Adipose tissue (tissue), 3 donors: ENCODE measurements around the gene SUGCT. TPM values are rescaled to one million over a fixed set of nuclear protein-coding genes. Genes with fewer than 3 reads are reported as not detected.

Experiments used
- H3K27ac ChIP-seq: one replicate; pipeline ENCODE4 v1.5.1; 2013; ENCODE audit warnings: low read depth, low read length
- WGBS, 3 donors: extraction: QIAGEN DNeasy Blood & Tissue Kit; methylation state at CpG; one replicate each; pipeline ENCODE4 v1.1.7; 2013; 5-methylcytosine and 5-hydroxymethylcytosine counted together
- polyA plus RNA-seq, 3 donors: library from polyadenylated mRNA; stranded (reverse); fragments of 200-250 nt; gene quantifications; one replicate each; pipeline ENCODE4 v1.2.3, GENCODE V29; 2013
- donor health status: healthy with polysubstance abuse.
- donor health status: Bipolar disorder and iron deficiency.
- donor health status: healthy.

The SUGCT gene
- polyA plus RNA-seq, 3 donors: 0.75 to 4.2 (median 1.9) TPM

- no peak overlapping the region for H3K27ac ChIP-seq
- WGBS, 3 donors: 33 to 38% (median 33%) methylated on average over 5 of the region's 5 CpGs
These were observed 598.8 kb downstream of the SUGCT start for GRCh38 chr7:40733578-40733977.

- 86 to 98% (median 93%) methylated on average over 2 of the region's 2 CpGs for WGBS, 3 donors
- no peak overlapping the region for H3K27ac ChIP-seq
These were observed 604.5 kb downstream of the SUGCT start for GRCh38 chr7:40739257-40739656.

- H3K27ac ChIP-seq: no peak overlapping the region
- WGBS, 3 donors: 80 to 88% (median 83%) methylated on average over 7 of the region's 7 CpGs
These were observed 607.5 kb downstream of the SUGCT start for GRCh38 chr7:40742270-40742669.

DNA sequence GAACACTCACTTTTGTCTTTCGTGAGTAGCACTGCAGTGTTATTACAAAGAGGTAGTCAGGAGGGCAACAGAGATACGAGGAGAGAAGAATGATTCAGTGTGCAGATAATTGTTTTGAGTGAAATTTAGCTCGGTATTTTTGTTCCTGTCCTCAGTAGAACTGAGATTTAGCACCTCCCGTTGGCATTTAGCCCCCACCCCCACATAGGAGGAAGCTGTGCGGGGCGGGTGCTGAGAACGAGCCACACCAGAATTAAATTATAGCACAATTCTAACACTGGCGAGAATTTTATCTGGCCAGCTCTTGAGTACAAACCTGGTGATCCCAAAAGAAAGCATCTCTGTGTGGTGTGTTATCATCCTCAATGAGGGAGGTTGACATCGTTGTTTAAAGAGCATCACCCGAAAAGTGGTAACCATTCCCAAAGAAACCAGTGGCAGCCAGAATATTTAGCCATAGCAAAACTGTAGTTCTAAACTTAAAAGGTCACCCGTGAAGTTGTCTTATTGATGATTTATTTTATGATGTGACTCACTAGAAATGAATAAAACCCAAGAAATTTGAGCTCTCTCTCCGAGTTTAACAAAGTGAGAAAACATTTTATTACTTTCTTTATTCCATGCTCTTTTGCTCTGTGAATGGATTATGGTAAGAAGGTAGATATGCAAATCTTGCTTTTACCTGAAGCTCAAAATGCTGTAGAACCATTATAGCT is 612.2 kb downstream of the SUGCT start:
- H3K27ac ChIP-seq: no peak overlapping the region
- 61 to 75% (median 70%) methylated on average over 12 of the region's 12 CpGs for WGBS, 3 donors

DNA sequence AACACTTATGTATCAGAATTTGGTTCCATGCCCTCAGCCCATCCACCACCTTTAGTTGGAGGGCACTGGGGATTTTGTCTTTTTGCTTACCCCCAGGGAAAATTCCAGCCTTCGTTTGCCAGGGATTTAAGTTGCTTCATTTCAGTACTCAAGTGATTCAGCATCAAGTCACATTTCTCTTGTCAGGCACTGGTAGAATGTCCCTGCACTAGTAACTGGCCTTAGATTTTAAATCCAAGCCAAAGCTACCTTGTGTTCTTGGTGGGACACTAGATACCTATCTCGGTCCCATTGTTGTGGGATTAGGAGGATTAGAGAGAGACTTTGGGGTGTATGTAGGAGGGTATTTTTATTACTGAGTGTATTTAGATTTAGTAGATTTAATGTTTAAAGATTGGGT is 613.1 kb downstream of the SUGCT start:
- no peak overlapping the region for H3K27ac ChIP-seq
- WGBS, 3 donors: 69 to 82% (median 70%) methylated on average over 2 of the region's 2 CpGs

- WGBS, 3 donors: 88 to 94% (median 92%) methylated on average over 5 of the region's 5 CpGs
- H3K27ac ChIP-seq: no peak overlapping the region
These were observed 615.1 kb downstream of the SUGCT start for GRCh38 chr7:40749877-40750276.

GRCh38 chr7:40753455-40753854 is 618.6 kb downstream of the SUGCT start:
- H3K27ac ChIP-seq: no peak overlapping the region
- WGBS, 3 donors: 61 to 76% (median 69%) methylated on average over 2 of the region's 2 CpGs

DNA sequence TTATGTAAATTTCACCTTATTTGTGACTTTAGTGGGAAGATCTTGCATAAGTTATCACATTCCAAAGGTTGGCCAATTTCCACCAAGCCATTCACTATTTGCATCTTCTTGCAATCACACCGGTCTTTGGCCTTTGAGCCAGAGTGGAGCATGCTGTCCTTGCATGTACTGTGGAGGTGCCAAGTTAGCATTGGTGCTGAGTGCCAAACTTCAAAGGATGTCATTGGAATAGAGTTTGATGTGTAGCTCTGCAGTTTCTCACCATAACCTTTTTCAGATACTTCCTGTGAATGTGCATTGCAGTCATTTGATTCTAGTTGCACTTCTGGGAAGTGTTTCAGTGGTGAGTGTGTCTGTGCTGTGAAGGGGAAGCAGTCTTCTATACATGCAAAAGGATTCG is 620.6 kb downstream of the SUGCT start:
- H3K27ac ChIP-seq: no peak overlapping the region
- WGBS, 3 donors: 56 to 68% (median 59%) methylated on average over 2 of the region's 2 CpGs

DNA sequence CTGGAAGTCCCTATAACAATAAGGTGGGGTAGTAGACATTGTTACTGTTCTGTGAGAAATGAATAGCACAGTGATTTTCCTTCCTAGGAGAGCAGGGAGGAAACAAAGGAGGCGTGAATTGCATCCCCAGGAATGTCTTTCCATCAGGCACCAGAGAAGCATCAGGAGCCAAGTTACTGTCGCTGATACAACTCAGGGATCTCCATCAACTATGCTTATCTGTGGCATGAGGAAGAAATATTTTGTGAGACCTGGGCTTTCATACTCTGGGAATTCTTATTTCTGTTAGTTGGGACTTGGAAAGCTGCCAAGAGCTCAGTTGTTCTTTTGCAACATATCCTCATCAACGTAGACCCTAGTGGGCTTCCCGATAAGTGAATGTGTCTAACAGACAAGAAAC is 622.3 kb downstream of the SUGCT start:
- 50 to 69% (median 65%) methylated on average over 4 of the region's 4 CpGs for WGBS, 3 donors
- H3K27ac ChIP-seq: no peak overlapping the region

DNA sequence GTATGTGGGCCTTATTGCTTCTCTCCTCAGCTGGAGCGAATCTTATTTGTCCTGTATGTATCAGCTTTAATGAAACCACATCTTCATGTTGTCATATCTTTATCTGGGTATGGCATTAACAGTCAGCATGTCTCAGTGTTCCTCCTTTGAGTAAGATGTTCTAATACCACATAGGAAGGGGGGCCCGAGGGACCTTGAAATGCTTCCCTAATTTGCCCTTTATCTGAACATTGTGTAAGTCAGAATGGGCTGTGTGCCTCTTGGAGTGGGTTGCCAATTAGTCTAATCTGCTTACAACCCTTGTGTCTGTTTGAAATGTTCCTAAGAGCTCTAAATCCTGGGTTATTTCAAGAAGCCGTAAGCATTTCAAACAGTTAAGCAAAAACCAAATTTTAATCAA is 623.8 kb downstream of the SUGCT start:
- H3K27ac ChIP-seq: no peak overlapping the region
- WGBS, 3 donors: 60 to 92% (median 66%) methylated on average over 3 of the region's 3 CpGs

GRCh38 chr7:40760293-40760964 is 625.6 kb downstream of the SUGCT start:
- H3K27ac ChIP-seq: no peak overlapping the region
- 70 to 76% (median 75%) methylated on average over 5 of the region's 5 CpGs for WGBS, 3 donors

- no peak overlapping the region for H3K27ac ChIP-seq
These were observed 626.2 kb downstream of the SUGCT start for GRCh38 chr7:40760987-40761386.

DNA sequence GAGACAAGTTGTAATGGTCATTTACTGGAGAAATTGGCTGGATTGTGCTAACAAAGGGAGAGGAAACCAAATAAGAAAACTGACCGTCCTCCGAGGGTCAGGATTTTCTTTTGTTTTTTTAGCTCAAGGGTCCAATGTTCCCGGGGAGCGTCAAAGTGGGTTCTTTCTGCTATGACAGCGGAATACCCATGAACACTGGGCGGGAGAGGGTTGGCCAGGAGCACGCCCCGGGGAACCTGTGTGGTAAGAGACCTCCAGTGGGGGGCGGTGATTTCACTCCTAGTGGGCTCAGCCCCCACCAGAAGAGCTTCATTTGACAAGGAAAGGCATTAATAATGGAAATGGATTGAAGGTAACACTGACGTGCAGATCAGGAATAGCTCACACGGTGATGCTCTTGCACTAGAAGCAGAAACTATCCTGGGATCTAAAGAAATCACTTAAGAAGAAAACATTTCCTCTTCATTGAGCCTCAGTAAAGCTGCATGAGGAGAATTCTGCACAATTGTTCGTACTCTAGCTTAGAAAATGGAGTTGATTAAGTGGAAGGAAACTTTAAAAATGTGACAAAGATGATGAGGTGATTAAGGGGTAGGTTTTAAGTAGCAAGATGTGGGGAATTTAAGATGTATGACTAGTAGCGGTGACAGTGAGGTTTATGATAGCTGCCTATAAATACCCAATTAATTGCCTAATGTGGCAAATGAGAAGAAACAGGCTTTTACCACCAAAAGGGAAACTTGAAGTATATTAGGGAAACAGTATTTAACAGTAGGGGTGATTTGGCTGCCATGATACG is 627.2 kb downstream of the SUGCT start:
- no peak overlapping the region for H3K27ac ChIP-seq
- 78 to 81% (median 81%) methylated on average over 14 of the region's 14 CpGs for WGBS, 3 donors

More at GRCh38 chr7:40760987-40761386, 626.2 kb downstream of the SUGCT start:
- WGBS, 3 donors: 38 to 81% (median 80%) methylated on average over 4 of the region's 4 CpGs

GRCh38 chr7:40763319-40764287 is 628.8 kb downstream of the SUGCT start:
- 81 to 84% (median 82%) methylated on average over 9 of the region's 9 CpGs for WGBS, 3 donors
- H3K27ac ChIP-seq: no peak overlapping the region

GRCh38 chr7:40765639-40766038 is 630.8 kb downstream of the SUGCT start:
- no peak overlapping the region for H3K27ac ChIP-seq
- WGBS, 3 donors: 63 to 89% (median 72%) methylated on average over 3 of the region's 3 CpGs

DNA sequence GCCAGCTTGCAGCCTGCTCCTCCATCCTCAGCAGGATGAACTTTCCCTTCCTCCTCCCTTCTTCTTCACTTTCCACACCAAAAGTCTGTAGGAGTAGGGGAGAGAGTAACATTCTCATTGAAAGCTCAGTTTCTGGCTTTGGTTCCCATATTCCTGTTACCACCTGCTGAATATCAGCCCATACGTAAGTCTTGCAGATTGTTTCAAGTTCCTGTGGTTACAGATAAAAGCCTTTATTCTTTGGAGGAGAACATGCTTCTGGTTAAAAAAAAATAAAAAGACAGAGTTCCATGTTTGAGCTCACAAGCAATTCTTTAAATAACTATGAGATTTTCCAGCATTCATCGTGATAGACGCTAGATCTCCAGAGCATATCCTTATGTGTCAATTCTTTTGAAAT is 637.3 kb downstream of the SUGCT start:
- WGBS, 3 donors: 71 to 80% (median 76%) methylated on average over 3 of the region's 3 CpGs
- no peak overlapping the region for H3K27ac ChIP-seq

DNA sequence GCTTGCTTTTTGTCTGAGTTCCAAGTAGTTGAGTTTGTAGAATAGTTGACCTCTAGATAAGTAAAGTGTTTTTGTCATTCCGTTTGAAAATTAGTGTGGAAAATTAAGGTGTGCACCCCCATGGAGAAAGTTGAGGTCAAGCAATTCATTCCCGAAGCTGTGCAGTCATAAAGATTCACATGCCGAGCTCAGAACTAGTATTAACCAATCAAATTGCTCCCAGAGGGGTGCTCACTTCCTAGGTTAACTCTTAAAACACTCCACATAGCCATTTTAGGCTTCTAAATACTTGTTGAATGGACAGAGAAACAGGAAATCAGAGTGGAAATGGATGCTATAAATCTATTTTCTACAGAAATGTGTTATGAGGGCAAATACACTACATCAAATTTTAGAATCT is 638.9 kb downstream of the SUGCT start:
- WGBS, 3 donors: 26 to 66% (median 53%) methylated on average over 3 of the region's 3 CpGs

GRCh38 chr7:40775877-40776276 is 641.1 kb downstream of the SUGCT start:
- H3K27ac ChIP-seq: no peak overlapping the region
- 93 to 96% (median 94%) methylated on average over 4 of the region's 4 CpGs for WGBS, 3 donors

More for the DNA sequence above, 638.9 kb downstream of the SUGCT start:
- no peak overlapping the region for H3K27ac ChIP-seq
